ENCODE measurements around the gene STX18.
"Not testable (repeated sequence)": the region's sequence is repeated elsewhere in the genome, so short reads cannot be mapped to it uniquely, and the experiment has no call there.

The STX18 gene

DNA sequence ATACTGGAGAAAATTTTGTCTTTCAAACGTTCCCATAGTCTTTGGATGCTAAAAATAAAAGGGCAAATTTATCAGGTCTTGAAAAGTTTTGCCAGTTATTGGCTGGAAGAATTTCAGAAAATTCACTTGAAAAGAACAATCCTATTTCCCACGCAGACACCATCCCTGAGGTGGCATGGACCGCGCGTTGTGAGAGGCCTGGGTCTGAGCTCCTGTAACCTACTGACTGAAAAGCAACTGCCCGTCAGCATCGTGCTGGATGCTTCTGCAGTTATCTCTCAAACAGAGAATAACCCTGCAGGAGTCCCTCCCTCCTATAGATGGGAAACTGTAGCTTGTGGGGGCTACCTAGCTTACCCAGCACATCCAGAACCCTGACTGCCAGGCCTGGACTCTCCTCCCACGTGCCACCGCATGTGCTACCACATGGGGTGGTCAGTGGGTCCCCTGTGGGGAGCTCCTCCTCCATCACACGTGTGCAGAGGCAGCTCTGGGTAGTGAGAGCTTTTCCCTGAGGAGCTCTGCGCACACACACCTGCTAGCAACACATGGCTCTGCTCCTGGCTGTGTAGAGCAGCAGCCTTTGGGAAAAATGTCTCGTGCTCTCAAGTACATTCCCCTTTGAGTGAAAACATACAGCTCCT, 118.9 kb downstream of the STX18 start:
- Histone ChIP-seq H3K27me3 (replicated peaks in 2 of 5; ENCODE audit: control insufficient read depth in 4 of 5, insufficient read depth in 5 of 5, low read length in 4 of 5) (no peaks in the 10 kb centered on the region), H3K4me3 (ENCODE audit: control insufficient read depth in 1 of 7, extremely low read depth in 1 of 7, insufficient read depth in 4 of 7, low read depth in 2 of 7, low read length in 6 of 7) (no peak overlapping the region), H3K27ac (ENCODE audit: insufficient read depth in 1 of 2, low read depth in 1 of 2, low read length in 2 of 2, poor library complexity in 1 of 2, severe bottlenecking in 2 of 2) (no peak overlapping the region), H3K36me3 (ENCODE audit: control insufficient read depth in 4 of 4, insufficient read depth in 4 of 4, low read length in 3 of 4) (peaks cover 0 to 51% (median 30%) of the 10 kb centered on the region in 4 experiments), H3K9me3 (ENCODE audit: control extremely low read depth in 1 of 5, control insufficient read depth in 4 of 5, insufficient read depth in 2 of 5, low read depth in 1 of 5, low read length in 4 of 5) (no peaks in the 10 kb centered on the region), H3K4me1 (ENCODE audit: control extremely low read depth in 1 of 4, control insufficient read depth in 4 of 4, insufficient read depth in 4 of 4, low read length in 3 of 4) (no peaks in the 10 kb centered on the region)
- DNase-seq: no peak
- WGBS (ENCODE audit: insufficient coverage): 93% methylated on average over 6 of the region's 12 CpGs
- ChIA-PET CTCF (interaction anchor here (0.5 to 1.5 kb wide), 2 partner anchors 10 to 11 kb away, joined by 3 to 4 read pairs; no protein-coding TSS in a partner anchor), POLR2A (no interaction called here)

DNA sequence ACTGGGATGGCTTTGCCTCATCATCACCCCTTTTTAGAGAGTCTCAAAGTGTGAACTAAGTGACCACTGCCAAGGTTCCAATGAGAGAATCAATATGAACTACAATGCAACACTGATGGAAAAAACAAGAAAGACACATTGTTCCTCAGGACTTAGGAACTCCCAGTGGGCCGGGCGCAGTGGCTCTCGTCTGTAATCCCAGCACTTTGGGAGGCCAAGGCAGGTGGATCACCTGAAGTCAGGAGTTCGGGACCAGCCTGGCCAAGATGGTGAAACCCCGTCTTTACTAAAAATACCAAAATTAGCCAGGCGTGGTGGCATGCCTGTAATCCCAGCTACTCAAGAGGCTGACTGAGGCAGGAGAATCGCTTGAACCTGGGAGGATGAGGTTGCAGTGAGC, 119.7 kb downstream of the STX18 start:
- WGBS (ENCODE audit: insufficient coverage): 100% methylated on average over 7 of the region's 7 CpGs
- H3K9me3 ChIP-seq (ENCODE audit: control extremely low read depth in 1 of 5, control insufficient read depth in 4 of 5, insufficient read depth in 2 of 5, low read depth in 1 of 5, low read length in 4 of 5); H3K4me3 ChIP-seq (ENCODE audit: control insufficient read depth in 1 of 7, extremely low read depth in 1 of 7, insufficient read depth in 4 of 7, low read depth in 2 of 7, low read length in 6 of 7); H3K27me3 ChIP-seq (replicated peaks in 2 of 5; ENCODE audit: control insufficient read depth in 4 of 5, insufficient read depth in 5 of 5, low read length in 4 of 5); POLR2A ChIA-PET; H3K27ac ChIP-seq (ENCODE audit: insufficient read depth in 1 of 2, low read depth in 1 of 2, low read length in 2 of 2, poor library complexity in 1 of 2, severe bottlenecking in 2 of 2); CTCF ChIA-PET; DNase-seq; H3K4me1 ChIP-seq (ENCODE audit: control extremely low read depth in 1 of 4, control insufficient read depth in 4 of 4, insufficient read depth in 4 of 4, low read length in 3 of 4): not testable (repeated sequence)
- peaks cover 0 to 51% (median 26%) of the 10 kb centered on the region in 4 experiments for H3K36me3 ChIP-seq (ENCODE audit: control insufficient read depth in 4 of 4, insufficient read depth in 4 of 4, low read length in 3 of 4)

DNA sequence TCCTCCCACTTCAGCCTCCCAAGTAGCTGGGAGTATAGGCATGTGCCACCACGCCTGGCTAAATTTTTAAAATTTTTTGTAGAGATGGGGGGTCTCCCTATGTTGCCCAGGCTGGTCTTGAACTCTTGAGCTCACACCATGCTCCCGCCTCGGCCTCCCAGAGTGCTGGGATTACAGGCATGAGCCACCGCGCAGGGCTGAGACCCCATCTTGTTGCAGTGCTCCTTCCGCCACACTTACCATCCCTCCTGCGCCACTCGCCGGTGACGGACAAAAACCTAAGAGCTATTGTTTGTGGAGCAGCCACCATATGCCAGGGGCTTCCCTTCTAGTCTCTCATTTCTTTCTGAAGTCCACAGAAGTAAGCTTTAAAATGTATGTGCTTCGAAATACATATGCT, 120.5 kb downstream of the STX18 start:
- 89% methylated on average over 7 of the region's 11 CpGs for WGBS (ENCODE audit: insufficient coverage)
- no peak overlapping the region for H3K4me3 ChIP-seq (ENCODE audit: control insufficient read depth in 1 of 7, extremely low read depth in 1 of 7, insufficient read depth in 4 of 7, low read depth in 2 of 7, low read length in 6 of 7)
- H3K27ac ChIP-seq (ENCODE audit: insufficient read depth in 1 of 2, low read depth in 1 of 2, low read length in 2 of 2, poor library complexity in 1 of 2, severe bottlenecking in 2 of 2): no peak overlapping the region
- no peaks in the 10 kb centered on the region for H3K4me1 ChIP-seq (ENCODE audit: control extremely low read depth in 1 of 4, control insufficient read depth in 4 of 4, insufficient read depth in 4 of 4, low read length in 3 of 4)
- H3K9me3 ChIP-seq (ENCODE audit: control extremely low read depth in 1 of 5, control insufficient read depth in 4 of 5, insufficient read depth in 2 of 5, low read depth in 1 of 5, low read length in 4 of 5): no peaks in the 10 kb centered on the region
- ChIA-PET CTCF (no interaction called here), POLR2A (no interaction called here)
- no peak for DNase-seq
- no peaks in the 10 kb centered on the region for H3K27me3 ChIP-seq (replicated peaks in 2 of 5; ENCODE audit: control insufficient read depth in 4 of 5, insufficient read depth in 5 of 5, low read length in 4 of 5)
- peaks cover 0 to 54% (median 26%) of the 10 kb centered on the region in 4 experiments for H3K36me3 ChIP-seq (ENCODE audit: control insufficient read depth in 4 of 4, insufficient read depth in 4 of 4, low read length in 3 of 4)

DNA sequence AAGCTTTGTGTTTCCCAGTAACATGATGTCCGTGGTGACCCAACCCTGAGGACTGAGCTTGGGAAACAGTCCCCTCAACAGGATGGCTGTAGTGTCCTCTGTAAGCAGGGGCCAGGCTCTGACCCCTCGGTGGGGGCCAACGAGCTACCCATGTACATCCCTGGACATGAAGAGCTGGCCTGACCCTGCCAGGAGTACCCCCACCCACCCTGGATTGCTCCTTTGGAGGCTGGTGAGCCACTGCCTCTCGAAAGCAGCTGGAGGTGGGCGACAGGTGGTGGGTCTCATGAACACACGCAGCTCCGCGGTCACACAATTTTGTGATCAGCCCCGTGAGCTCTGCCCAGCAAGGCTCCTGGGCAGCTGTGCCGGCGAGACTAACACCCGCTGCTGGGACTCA, 121.4 kb downstream of the STX18 start:
- H3K27ac ChIP-seq (ENCODE audit: insufficient read depth in 1 of 2, low read depth in 1 of 2, low read length in 2 of 2, poor library complexity in 1 of 2, severe bottlenecking in 2 of 2): no peak overlapping the region
- H3K4me3 ChIP-seq (ENCODE audit: control insufficient read depth in 1 of 7, extremely low read depth in 1 of 7, insufficient read depth in 4 of 7, low read depth in 2 of 7, low read length in 6 of 7): no peak overlapping the region
- CTCF ChIA-PET: interaction anchor here (0.9 kb wide), 1 partner anchor 161 kb away, joined by 3 read pairs; no protein-coding TSS in a partner anchor
- DNase-seq: no peak
- no peaks in the 10 kb centered on the region for H3K4me1 ChIP-seq (ENCODE audit: control extremely low read depth in 1 of 4, control insufficient read depth in 4 of 4, insufficient read depth in 4 of 4, low read length in 3 of 4)
- POLR2A ChIA-PET: no interaction called here
- H3K9me3 ChIP-seq (ENCODE audit: control extremely low read depth in 1 of 5, control insufficient read depth in 4 of 5, insufficient read depth in 2 of 5, low read depth in 1 of 5, low read length in 4 of 5): peaks cover 0 to 8% (median 0%) of the 10 kb centered on the region in 5 experiments
- WGBS (ENCODE audit: insufficient coverage): 94% methylated on average over 12 of the region's 12 CpGs
- no peaks in the 10 kb centered on the region for H3K27me3 ChIP-seq (replicated peaks in 2 of 5; ENCODE audit: control insufficient read depth in 4 of 5, insufficient read depth in 5 of 5, low read length in 4 of 5)
- peaks cover 0 to 58% (median 31%) of the 10 kb centered on the region in 4 experiments for H3K36me3 ChIP-seq (ENCODE audit: control insufficient read depth in 4 of 4, insufficient read depth in 4 of 4, low read length in 3 of 4)

DNA sequence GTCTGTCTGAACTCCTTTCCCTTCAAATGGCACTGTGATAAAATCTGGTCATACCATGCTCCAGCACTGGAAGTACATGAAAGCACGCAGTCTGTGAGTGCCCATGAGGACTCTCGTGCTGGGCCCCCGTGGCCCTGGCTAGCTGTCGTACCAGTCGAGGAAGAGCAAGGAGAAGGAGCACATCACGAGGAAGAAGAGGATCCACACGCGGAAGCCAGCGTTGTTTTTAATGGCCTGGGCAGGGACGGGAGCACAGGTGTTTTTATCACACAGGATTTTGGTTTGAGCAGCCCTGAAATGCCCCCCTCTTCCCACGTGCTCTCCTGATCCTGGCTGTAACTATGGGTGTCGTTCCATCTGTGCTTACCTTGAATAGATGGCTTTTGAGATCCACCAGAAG, 122.0 kb downstream of the STX18 start:
- WGBS (ENCODE audit: insufficient coverage): 93% methylated on average over 12 of the region's 12 CpGs
- no peak for DNase-seq
- Histone ChIP-seq H3K9me3 (ENCODE audit: control extremely low read depth in 1 of 5, control insufficient read depth in 4 of 5, insufficient read depth in 2 of 5, low read depth in 1 of 5, low read length in 4 of 5) (peaks cover 0 to 8% (median 0%) of the 10 kb centered on the region in 5 experiments), H3K4me3 (ENCODE audit: control insufficient read depth in 1 of 7, extremely low read depth in 1 of 7, insufficient read depth in 4 of 7, low read depth in 2 of 7, low read length in 6 of 7) (no peak overlapping the region), H3K36me3 (ENCODE audit: control insufficient read depth in 4 of 4, insufficient read depth in 4 of 4, low read length in 3 of 4) (peaks cover 0 to 58% (median 31%) of the 10 kb centered on the region in 4 experiments), H3K27ac (ENCODE audit: insufficient read depth in 1 of 2, low read depth in 1 of 2, low read length in 2 of 2, poor library complexity in 1 of 2, severe bottlenecking in 2 of 2) (no peak overlapping the region), H3K27me3 (replicated peaks in 2 of 5; ENCODE audit: control insufficient read depth in 4 of 5, insufficient read depth in 5 of 5, low read length in 4 of 5) (no peaks in the 10 kb centered on the region), H3K4me1 (ENCODE audit: control extremely low read depth in 1 of 4, control insufficient read depth in 4 of 4, insufficient read depth in 4 of 4, low read length in 3 of 4) (no peaks in the 10 kb centered on the region)
- CTCF ChIA-PET: interaction anchor here (0.9 kb wide), 1 partner anchor 160 kb away, joined by 3 read pairs; no protein-coding TSS in a partner anchor
- POLR2A ChIA-PET: no interaction called here

DNA sequence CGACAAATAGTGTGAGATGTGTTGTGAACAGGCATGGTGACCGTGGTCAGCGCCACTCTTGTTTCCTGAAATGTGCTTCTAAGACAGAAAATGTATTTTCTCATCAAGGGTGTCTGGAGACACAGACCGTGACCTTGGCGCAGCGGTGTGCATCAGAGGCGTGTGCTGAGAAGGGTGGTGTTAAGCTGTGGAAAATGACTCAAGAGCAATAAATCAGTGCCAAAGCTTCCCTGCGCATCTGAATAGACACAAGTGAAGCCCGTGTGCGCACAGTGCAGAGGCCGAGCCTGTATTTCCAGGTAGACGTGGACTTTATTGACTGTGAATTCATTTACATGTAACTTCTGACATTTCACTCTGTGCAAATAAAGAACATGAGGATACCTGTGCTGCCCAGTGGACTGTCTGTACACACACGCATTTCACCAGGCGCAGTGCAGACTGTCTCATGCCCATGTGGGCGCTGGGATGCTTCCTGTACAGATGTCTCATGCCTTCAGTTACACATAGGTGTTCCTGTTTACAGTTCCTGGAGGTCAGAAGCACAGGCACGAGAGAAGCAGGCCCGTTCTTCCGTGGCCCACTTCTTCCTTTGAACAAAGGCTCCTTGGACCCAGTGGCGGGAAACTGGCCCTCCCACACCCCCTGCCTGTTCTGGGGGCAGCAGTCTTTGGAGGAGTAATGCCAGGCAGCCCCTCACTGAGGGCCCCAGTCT, 123.0 kb downstream of the STX18 start:
- Histone ChIP-seq H3K36me3 (ENCODE audit: control insufficient read depth in 4 of 4, insufficient read depth in 4 of 4, low read length in 3 of 4) (peaks cover 0 to 50% (median 28%) of the 10 kb centered on the region in 4 experiments), H3K4me1 (ENCODE audit: control extremely low read depth in 1 of 4, control insufficient read depth in 4 of 4, insufficient read depth in 4 of 4, low read length in 3 of 4) (no peaks in the 10 kb centered on the region), H3K9me3 (ENCODE audit: control extremely low read depth in 1 of 5, control insufficient read depth in 4 of 5, insufficient read depth in 2 of 5, low read depth in 1 of 5, low read length in 4 of 5) (peaks cover 0 to 8% (median 0%) of the 10 kb centered on the region in 5 experiments), H3K27ac (ENCODE audit: insufficient read depth in 1 of 2, low read depth in 1 of 2, low read length in 2 of 2, poor library complexity in 1 of 2, severe bottlenecking in 2 of 2) (no peak overlapping the region), H3K27me3 (replicated peaks in 2 of 5; ENCODE audit: control insufficient read depth in 4 of 5, insufficient read depth in 5 of 5, low read length in 4 of 5) (no peaks in the 10 kb centered on the region), H3K4me3 (ENCODE audit: control insufficient read depth in 1 of 7, extremely low read depth in 1 of 7, insufficient read depth in 4 of 7, low read depth in 2 of 7, low read length in 6 of 7) (no peak overlapping the region)
- ChIA-PET POLR2A (no interaction called here), CTCF (no interaction called here)
- DNase-seq: no peak
- WGBS (ENCODE audit: insufficient coverage): 94% methylated on average over 17 of the region's 19 CpGs

DNA sequence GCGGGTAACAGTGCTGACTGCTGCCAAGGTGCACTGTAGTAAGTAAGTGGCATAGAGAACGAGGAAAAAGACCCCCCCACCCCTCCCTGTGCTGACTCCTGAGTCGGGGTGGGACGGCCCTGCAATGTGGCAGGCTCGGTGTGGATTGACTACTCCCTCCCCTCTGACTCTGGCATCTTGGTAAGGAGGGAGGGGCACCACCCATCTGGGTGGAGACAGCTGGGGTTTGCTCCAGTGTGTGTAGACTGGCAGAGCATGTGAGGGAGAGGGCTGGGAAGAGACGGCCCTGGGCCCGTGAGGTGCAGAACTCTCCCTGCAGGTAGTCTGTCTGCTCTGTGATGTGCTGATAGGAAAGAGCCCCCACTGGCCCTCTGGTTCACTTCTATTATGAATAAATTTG, 124.0 kb downstream of the STX18 start:
- no peaks in the 10 kb centered on the region for H3K27me3 ChIP-seq (replicated peaks in 2 of 5; ENCODE audit: control insufficient read depth in 4 of 5, insufficient read depth in 5 of 5, low read length in 4 of 5)
- DNase-seq: no peak
- no peak overlapping the region for H3K4me3 ChIP-seq (ENCODE audit: control insufficient read depth in 1 of 7, extremely low read depth in 1 of 7, insufficient read depth in 4 of 7, low read depth in 2 of 7, low read length in 6 of 7)
- CTCF ChIA-PET: interaction anchor here (0.6 kb wide), 1 partner anchor 403 kb away, joined by 3 read pairs; no protein-coding TSS in a partner anchor
- no peak overlapping the region for H3K27ac ChIP-seq (ENCODE audit: insufficient read depth in 1 of 2, low read depth in 1 of 2, low read length in 2 of 2, poor library complexity in 1 of 2, severe bottlenecking in 2 of 2)
- peaks cover 0 to 8% (median 0%) of the 10 kb centered on the region in 5 experiments for H3K9me3 ChIP-seq (ENCODE audit: control extremely low read depth in 1 of 5, control insufficient read depth in 4 of 5, insufficient read depth in 2 of 5, low read depth in 1 of 5, low read length in 4 of 5)
- POLR2A ChIA-PET: no interaction called here
- WGBS (ENCODE audit: insufficient coverage): 100% methylated on average over 3 of the region's 7 CpGs
- H3K4me1 ChIP-seq (ENCODE audit: control extremely low read depth in 1 of 4, control insufficient read depth in 4 of 4, insufficient read depth in 4 of 4, low read length in 3 of 4): no peaks in the 10 kb centered on the region
- peaks cover 0 to 44% (median 26%) of the 10 kb centered on the region in 4 experiments for H3K36me3 ChIP-seq (ENCODE audit: control insufficient read depth in 4 of 4, insufficient read depth in 4 of 4, low read length in 3 of 4)
